Stimulated activated CD4-positive, alpha-beta T cell treated with anti-CD3 and anti-CD28 coated beads, Interleukin-1b, Interleukin-23, amount 100 ng/mL, for 4 hours (primary cell): ENCODE results near the gene RNF223.
"Not testable (repeated sequence)": the region's sequence is repeated elsewhere in the genome, so short reads cannot be mapped to it uniquely, and the experiment has no call there.

Source experiments
- DNase-seq, 2 donors: peaks; one replicate each; pipeline ENCODE4 v3.0.0-alpha.2; 2020; ENCODE audit warnings: low read depth in 2 of 2

The RNF223 gene

GRCh38 chr1:1072299-1072848 is 1.7 kb downstream of the RNF223 start:
- DNase-seq, result no peak

GRCh38 chr1:1071486-1072298 is 2.4 kb downstream of the RNF223 start:
- DNase-seq, result no peak

GRCh38 chr1:1069711-1070676 is 4.1 kb downstream of the RNF223 start:
- no peak for DNase-seq

GRCh38 chr1:1069056-1069710 is 4.9 kb downstream of the RNF223 start:
- peak; percentile 91 to 92 for DNase-seq

- no peak for DNase-seq
Observed at GRCh38 chr1:1068517-1069055, 5.5 kb downstream of the RNF223 start.

GRCh38 chr1:1067860-1068516 is 6.1 kb downstream of the RNF223 start:
- DNase-seq, result no peak

GRCh38 chr1:1067284-1067859 is 6.7 kb downstream of the RNF223 start:
- DNase-seq, result no peak

GRCh38 chr1:1066403-1067283 is 7.5 kb downstream of the RNF223 start:
- no peak for DNase-seq

- not testable (repeated sequence) for DNase-seq
Observed at GRCh38 chr1:1065940-1066304, 8.2 kb downstream of the RNF223 start.

- DNase-seq, result no peak
Observed at GRCh38 chr1:1065265-1065939, 8.7 kb downstream of the RNF223 start.

- DNase-seq, result peak; percentile 83 to 85
Observed at GRCh38 chr1:1063945-1064831, 9.9 kb downstream of the RNF223 start.

GRCh38 chr1:1063261-1063944 is 10.7 kb downstream of the RNF223 start:
- no peak for DNase-seq

- DNase-seq, result no peak
Observed at GRCh38 chr1:1062348-1063163, 11.6 kb downstream of the RNF223 start.

- no peak for DNase-seq
Observed at GRCh38 chr1:1061682-1062345, 12.3 kb downstream of the RNF223 start.

GRCh38 chr1:1060281-1061000 is 13.7 kb downstream of the RNF223 start:
- no peak for DNase-seq
